ENCODE measurements around the gene FBXL17. TPM values are rescaled to one million over a fixed set of nuclear protein-coding genes. Genes with fewer than 3 reads are reported as not detected.

The FBXL17 gene
- total RNA-seq, 1 experiment from 2014 or later = 18.2 TPM

DNA sequence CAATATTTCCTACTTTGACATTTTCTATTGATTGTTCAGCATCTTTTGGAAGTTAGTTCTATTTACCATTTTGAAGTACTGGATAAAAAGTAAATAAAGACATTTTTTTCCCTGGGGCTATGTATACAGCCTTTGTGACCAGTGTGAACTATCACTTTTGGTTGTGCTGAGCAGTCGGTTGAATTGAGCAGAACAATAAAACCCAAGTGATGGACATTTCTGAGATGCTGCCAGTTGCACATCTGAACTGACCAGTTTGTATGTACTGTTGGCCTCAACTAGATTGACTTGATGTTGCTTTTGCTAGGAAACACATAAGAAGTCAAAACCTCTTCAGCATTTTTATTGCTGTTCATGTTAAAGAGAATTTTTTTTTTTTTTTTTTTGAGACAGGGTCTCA, 451.0 kb downstream of the FBXL17 start:
- no peak for DNase-seq (ENCODE audit: unreplicated experiment)
- TF ChIP-seq, protein P1, sequence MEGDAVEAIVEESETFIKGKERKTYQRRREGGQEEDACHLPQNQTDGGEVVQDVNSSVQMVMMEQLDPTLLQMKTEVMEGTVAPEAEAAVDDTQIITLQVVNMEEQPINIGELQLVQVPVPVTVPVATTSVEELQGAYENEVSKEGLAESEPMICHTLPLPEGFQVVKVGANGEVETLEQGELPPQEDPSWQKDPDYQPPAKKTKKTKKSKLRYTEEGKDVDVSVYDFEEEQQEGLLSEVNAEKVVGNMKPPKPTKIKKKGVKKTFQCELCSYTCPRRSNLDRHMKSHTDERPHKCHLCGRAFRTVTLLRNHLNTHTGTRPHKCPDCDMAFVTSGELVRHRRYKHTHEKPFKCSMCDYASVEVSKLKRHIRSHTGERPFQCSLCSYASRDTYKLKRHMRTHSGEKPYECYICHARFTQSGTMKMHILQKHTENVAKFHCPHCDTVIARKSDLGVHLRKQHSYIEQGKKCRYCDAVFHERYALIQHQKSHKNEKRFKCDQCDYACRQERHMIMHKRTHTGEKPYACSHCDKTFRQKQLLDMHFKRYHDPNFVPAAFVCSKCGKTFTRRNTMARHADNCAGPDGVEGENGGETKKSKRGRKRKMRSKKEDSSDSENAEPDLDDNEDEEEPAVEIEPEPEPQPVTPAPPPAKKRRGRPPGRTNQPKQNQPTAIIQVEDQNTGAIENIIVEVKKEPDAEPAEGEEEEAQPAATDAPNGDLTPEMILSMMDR (IDR thresholded peaks at IDR 0.05; ENCODE audit: unreplicated experiment) = no peak
- no peaks in the 10 kb centered on the region for H3K27me3 Mint-ChIP-seq (ENCODE audit: insufficient read depth, unreplicated experiment)
- BruUV-seq (replicated peaks) = no TSS peak
- CTCF ChIA-PET = no interaction called here
- POLR2A ChIA-PET = no interaction called here
- H3K4me1 Mint-ChIP-seq (ENCODE audit: insufficient read depth, unreplicated experiment) = no peaks in the 10 kb centered on the region
- H3K9me3 Mint-ChIP-seq (ENCODE audit: unreplicated experiment) = no peaks in the 10 kb centered on the region
- H3K27ac Mint-ChIP-seq (ENCODE audit: low read depth, unreplicated experiment) = no peak overlapping the region
- no peaks in the 10 kb centered on the region for H3K36me3 Mint-ChIP-seq (ENCODE audit: insufficient read depth, unreplicated experiment)
- intact Hi-C loops (cut with micrococcal nuclease) = no loop called here
- H3K4me3 Mint-ChIP-seq (ENCODE audit: unreplicated experiment) = no peak overlapping the region

DNA sequence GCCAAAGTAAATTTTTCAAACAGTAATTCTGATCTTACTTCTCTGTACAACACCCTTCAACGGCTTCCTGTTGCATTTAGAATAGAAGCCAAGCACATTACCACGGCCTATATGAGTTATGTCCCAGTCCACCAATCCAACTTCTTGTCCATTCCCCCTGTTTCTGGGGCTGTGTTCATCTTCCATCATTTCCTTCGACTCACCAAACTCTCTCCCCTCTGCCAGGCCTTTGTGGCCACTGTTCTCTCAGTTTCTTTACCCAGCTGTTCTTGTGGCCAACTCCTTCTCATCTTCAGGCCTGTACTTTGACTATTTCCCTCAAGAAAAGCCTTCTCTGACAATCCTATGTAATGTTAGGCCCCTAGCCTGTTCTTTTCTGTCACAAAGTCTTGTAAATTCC, 451.8 kb downstream of the FBXL17 start:
- no peaks in the 10 kb centered on the region for H3K27me3 Mint-ChIP-seq (ENCODE audit: insufficient read depth, unreplicated experiment)
- BruUV-seq (replicated peaks) = no TSS peak
- DNase-seq (ENCODE audit: unreplicated experiment) = no peak
- intact Hi-C loops (cut with micrococcal nuclease) = no loop called here
- POLR2A ChIA-PET = no interaction called here
- no peaks in the 10 kb centered on the region for H3K9me3 Mint-ChIP-seq (ENCODE audit: unreplicated experiment)
- no peaks in the 10 kb centered on the region for H3K36me3 Mint-ChIP-seq (ENCODE audit: insufficient read depth, unreplicated experiment)
- no peak overlapping the region for H3K4me3 Mint-ChIP-seq (ENCODE audit: unreplicated experiment)
- H3K27ac Mint-ChIP-seq (ENCODE audit: low read depth, unreplicated experiment) = no peak overlapping the region
- CTCF ChIA-PET = no interaction called here
- TF ChIP-seq, protein P1 (IDR thresholded peaks at IDR 0.05; ENCODE audit: unreplicated experiment) = no peak
- H3K4me1 Mint-ChIP-seq (ENCODE audit: insufficient read depth, unreplicated experiment) = no peaks in the 10 kb centered on the region

DNA sequence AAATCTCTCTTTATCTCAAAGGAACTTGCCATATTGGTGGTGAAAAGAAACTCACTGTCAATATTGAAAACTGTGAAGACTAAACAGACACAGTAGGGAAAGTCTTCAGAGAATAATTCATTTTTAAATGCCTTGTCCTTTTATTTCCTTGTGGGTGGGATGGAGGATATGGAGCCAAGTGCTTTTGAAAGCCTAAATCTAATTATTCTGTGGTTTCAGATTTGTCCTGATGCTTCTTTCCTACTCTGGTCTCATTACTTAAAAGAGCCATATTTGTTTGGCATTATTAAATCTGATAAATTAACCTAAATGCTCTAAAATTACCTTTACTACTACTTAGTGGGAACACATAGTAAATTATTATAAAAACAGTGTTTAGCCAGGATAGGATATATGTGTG, 452.8 kb downstream of the FBXL17 start:
- no peaks in the 10 kb centered on the region for H3K4me1 Mint-ChIP-seq (ENCODE audit: insufficient read depth, unreplicated experiment)
- POLR2A ChIA-PET = no interaction called here
- H3K36me3 Mint-ChIP-seq (ENCODE audit: insufficient read depth, unreplicated experiment) = no peaks in the 10 kb centered on the region
- intact Hi-C loops (cut with micrococcal nuclease) = no loop called here
- CTCF ChIA-PET = interaction anchor here (1.7 kb wide), 1 partner anchor 9 kb away, joined by 4 read pairs; no protein-coding TSS in a partner anchor
- H3K27me3 Mint-ChIP-seq (ENCODE audit: insufficient read depth, unreplicated experiment) = no peaks in the 10 kb centered on the region
- no TSS peak for BruUV-seq (replicated peaks)
- no peak for DNase-seq (ENCODE audit: unreplicated experiment)
- TF ChIP-seq, protein P1 (IDR thresholded peaks at IDR 0.05; ENCODE audit: unreplicated experiment) = no peak
- H3K9me3 Mint-ChIP-seq (ENCODE audit: unreplicated experiment) = no peaks in the 10 kb centered on the region
- no peak overlapping the region for H3K27ac Mint-ChIP-seq (ENCODE audit: low read depth, unreplicated experiment)
- no peak overlapping the region for H3K4me3 Mint-ChIP-seq (ENCODE audit: unreplicated experiment)

DNA sequence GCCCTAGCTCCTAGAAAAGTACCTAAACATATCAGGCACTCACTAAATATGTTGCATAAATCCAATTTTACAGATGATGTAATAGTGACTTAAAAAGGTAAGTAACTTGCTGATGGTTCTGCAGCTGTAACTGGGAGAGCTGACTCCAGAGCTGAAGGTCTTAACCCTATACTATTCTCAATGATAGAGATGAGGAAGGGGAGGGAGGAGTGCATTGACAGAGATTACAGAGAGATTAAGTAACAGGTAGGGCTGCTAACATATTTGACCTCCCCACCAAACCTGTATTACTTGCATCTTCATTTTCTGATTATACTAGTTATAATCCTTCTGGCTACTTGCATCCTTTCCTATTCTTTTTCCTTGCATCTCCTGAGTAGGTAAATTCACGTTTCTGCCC, 455.8 kb downstream of the FBXL17 start:
- Mint-ChIP-seq H3K36me3 (ENCODE audit: insufficient read depth, unreplicated experiment) (no peaks in the 10 kb centered on the region), H3K27ac (ENCODE audit: low read depth, unreplicated experiment) (no peak overlapping the region), H3K4me1 (ENCODE audit: insufficient read depth, unreplicated experiment) (no peaks in the 10 kb centered on the region), H3K27me3 (ENCODE audit: insufficient read depth, unreplicated experiment) (no peaks in the 10 kb centered on the region), H3K9me3 (ENCODE audit: unreplicated experiment) (no peaks in the 10 kb centered on the region), H3K4me3 (ENCODE audit: unreplicated experiment) (no peak overlapping the region)
- intact Hi-C loops (cut with micrococcal nuclease) = no loop called here
- BruUV-seq (replicated peaks) = no TSS peak
- TF ChIP-seq, protein P1 (IDR thresholded peaks at IDR 0.05; ENCODE audit: unreplicated experiment) = no peak
- ChIA-PET CTCF (interaction anchor here (0.6 kb wide), 1 partner anchor 645 kb away, joined by 3 read pairs; no protein-coding TSS in a partner anchor), POLR2A (no interaction called here)
- no peak for DNase-seq (ENCODE audit: unreplicated experiment)
